H4 (cell line): ENCODE results near the gene LAMB4. TPM values are rescaled to one million over a fixed set of nuclear protein-coding genes. Genes with fewer than 3 reads are reported as not detected.

Source experiments
- DNase-seq: peaks from one replicate; pipeline ENCODE4 v3.0.0-alpha.2; 2015; ENCODE audit warnings: low spot score
- total RNA-seq: library from RNA; depleted of rRNA; stranded (reverse); fragments of >200 nt; shearing (Covaris generic); gene quantifications from 2 replicates; pipeline ENCODE4 v1.2.3, GENCODE V29; 2014

The LAMB4 gene
- total RNA-seq, 1 experiment from 2014 or later = 3.2 TPM

GRCh38 chr7:108079648-108080591 lies 50.2 kb downstream of the LAMB4 start:
- DNase-seq = peak; percentile 34

- DNase-seq = no peak
Measured at GRCh38 chr7:108079276-108079647, 50.9 kb downstream of the LAMB4 start.

GRCh38 chr7:108078691-108079090 lies 51.5 kb downstream of the LAMB4 start:
- no peak for DNase-seq

GRCh38 chr7:108078211-108078673 lies 51.9 kb downstream of the LAMB4 start:
- no peak for DNase-seq

GRCh38 chr7:108077709-108078108 lies 52.5 kb downstream of the LAMB4 start:
- no peak for DNase-seq

GRCh38 chr7:108076156-108076555 lies 54.0 kb downstream of the LAMB4 start:
- DNase-seq = no peak

- DNase-seq = no peak
Measured at GRCh38 chr7:108073305-108074070, 56.7 kb downstream of the LAMB4 start.

- DNase-seq = no peak
Measured at GRCh38 chr7:108072739-108073138, 57.4 kb downstream of the LAMB4 start.

- DNase-seq = no peak
Measured at GRCh38 chr7:108072116-108072515, 58.0 kb downstream of the LAMB4 start.

GRCh38 chr7:108071551-108071950 lies 58.6 kb downstream of the LAMB4 start:
- DNase-seq = no peak

GRCh38 chr7:108069646-108070045 lies 60.5 kb downstream of the LAMB4 start:
- DNase-seq = no peak

- no peak for DNase-seq
Measured at GRCh38 chr7:108067844-108068243, 62.3 kb downstream of the LAMB4 start.

- no peak for DNase-seq
Measured at GRCh38 chr7:108066486-108066885, 63.7 kb downstream of the LAMB4 start.

- no peak for DNase-seq
Measured at GRCh38 chr7:108063520-108063933, 66.6 kb downstream of the LAMB4 start.

- no peak for DNase-seq
Measured at GRCh38 chr7:108062250-108063014, 67.7 kb downstream of the LAMB4 start.

GRCh38 chr7:108059526-108059925 lies 70.6 kb downstream of the LAMB4 start:
- DNase-seq = no peak

- DNase-seq = no peak
Measured at GRCh38 chr7:108057951-108058481, 72.1 kb downstream of the LAMB4 start.

GRCh38 chr7:108055611-108056021 lies 74.5 kb downstream of the LAMB4 start:
- DNase-seq = no peak

- DNase-seq = no peak
Measured at GRCh38 chr7:108054537-108054936, 75.6 kb downstream of the LAMB4 start.

GRCh38 chr7:108053250-108053649 lies 76.9 kb downstream of the LAMB4 start:
- no peak for DNase-seq

- DNase-seq = no peak
Measured at GRCh38 chr7:108051454-108051853, 78.7 kb downstream of the LAMB4 start.

GRCh38 chr7:108049962-108050361 lies 80.2 kb downstream of the LAMB4 start:
- no peak for DNase-seq
